Testis (tissue), 3 donors: ENCODE measurements around the gene MLYCD. TPM values are rescaled to one million over a fixed set of nuclear protein-coding genes. Genes with fewer than 3 reads are reported as not detected.

Experiments
- DNase-seq: peaks from one replicate; pipeline ENCODE4 v3.0.0-alpha.2; 2019
- H3K27ac ChIP-seq, 2 donors: fragments of 200-600 bp; sonication (generic); one replicate each; pipeline ENCODE4 v1.5.1; 2019
- H3K27me3 ChIP-seq: fragments of 200-600 bp; sonication (generic); one replicate; pipeline ENCODE4 v1.5.1; 2019
- H3K36me3 ChIP-seq: fragments of 200-600 bp; sonication (generic); one replicate; pipeline ENCODE4 v1.5.1; 2017; ENCODE audit warnings: low read depth; ENCODE audit errors: missing control alignments
- H3K4me1 ChIP-seq: fragments of 200-600 bp; sonication (generic); one replicate; pipeline ENCODE4 v1.5.1; 2019
- H3K4me3 ChIP-seq, 2 donors: fragments of 200-600 bp; sonication (generic); one replicate each; pipeline ENCODE4 v1.5.1; 2017 to 2019
- H3K9me3 ChIP-seq: fragments of 200-600 bp; sonication (generic); one replicate; pipeline ENCODE4 v1.5.1; 2017
- POLR2A ChIP-seq: fragments of 450-650 bp; IDR thresholded peaks from one replicate; pipeline ENCODE4 v1.6.1; 2017; ENCODE audit warnings: antibody characterized with exemption, mild to moderate bottlenecking, moderate library complexity
- WGBS, 2 donors: methylation state at CpG; one replicate each; pipeline ENCODE4 v1.1.5; 2018; 5-methylcytosine and 5-hydroxymethylcytosine counted together
- intact Hi-C: fragments of 100-400 bp; cut with DNase I; formaldehyde crosslinking; loops from one replicate; pipeline ENCODE4 v1.15.1; 2023; ENCODE audit warnings: low total_unique reads
- polyA plus RNA-seq: library from polyadenylated mRNA; stranded (reverse); fragments of 350-450 nt; fragmentation: Illumina TruSeq; extraction: RNeasy Lipid Tissue Mini Kit (QIAGEN cat#74804); gene quantifications from one replicate; pipeline ENCODE4 v1.2.3, GENCODE V29; 2014; ENCODE audit warnings: low read depth, low replicate concordance; ENCODE audit not compliant: insufficient read depth
- total RNA-seq, 2 donors: library from RNA; depleted of rRNA; stranded (reverse); fragments of >200 nt; gene quantifications; one replicate each; pipeline ENCODE4 v1.2.3, GENCODE V29; 2016
- TF ChIP-seq, protein P1 (sequence below), 3 experiments: fragments of 450-650 bp in 2 of 3; fragments of 200-600 bp in 1 of 3; sonication (generic) in 1 of 3; IDR thresholded peaks; one replicate each; pipeline ENCODE4 v1.5.1; 2016 to 2019; ENCODE audit warnings: antibody characterized with exemption in 3 of 3, mild to moderate bottlenecking in 2 of 3, moderate library complexity in 1 of 3

The MLYCD gene
- total and polyA plus RNA-seq, 3 donors from 2014 or later: 4.5 to 22.1 (median 15.1) TPM

DNA sequence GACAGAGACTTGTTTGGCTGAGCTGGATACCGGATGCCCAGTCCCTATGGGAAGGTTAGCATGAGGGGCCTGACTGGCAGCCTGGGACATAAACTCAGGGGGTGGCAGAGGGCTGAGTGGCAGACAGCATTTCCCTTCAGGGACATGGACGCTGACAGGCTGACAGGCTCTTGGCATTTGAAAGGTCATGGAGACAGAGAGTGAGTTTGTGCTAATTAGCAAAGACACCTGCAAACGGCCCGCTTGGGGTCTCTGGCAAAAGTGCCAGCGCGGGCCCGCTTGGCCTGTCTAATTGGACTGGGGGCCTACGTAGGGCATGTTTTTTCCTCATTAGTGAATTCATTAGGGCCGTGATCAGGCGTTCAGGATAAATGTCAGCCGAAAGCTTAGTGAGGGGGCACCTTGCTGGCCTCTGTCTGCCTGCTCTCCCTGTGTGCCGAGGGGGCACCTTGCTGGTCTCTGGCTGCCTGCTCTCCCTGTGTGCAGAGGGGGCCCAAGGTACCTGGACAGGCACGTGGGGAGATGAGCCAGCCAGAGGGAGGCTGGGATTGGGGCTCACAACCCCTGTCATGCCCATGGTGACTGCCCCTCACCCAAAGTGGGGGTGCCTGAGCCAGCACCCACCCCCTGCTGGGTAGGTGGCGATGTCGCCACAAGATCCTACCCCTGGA is 76.8 kb downstream of the MLYCD start:
- Histone ChIP-seq H3K27ac (no peak overlapping the region), H3K36me3 (no peaks in the 10 kb centered on the region), H3K4me1 (no peaks in the 10 kb centered on the region), H3K27me3 (no peaks in the 10 kb centered on the region), H3K4me3 (no peak overlapping the region), H3K9me3 (no peaks in the 10 kb centered on the region)
- intact Hi-C loops: no loop called here
- WGBS, 2 donors: 65 to 84% methylated on average over 8 to 15 of the region's 15 CpGs
- no peak for DNase-seq
- TF ChIP-seq POLR2A: no peak
- TF ChIP-seq, protein P1, sequence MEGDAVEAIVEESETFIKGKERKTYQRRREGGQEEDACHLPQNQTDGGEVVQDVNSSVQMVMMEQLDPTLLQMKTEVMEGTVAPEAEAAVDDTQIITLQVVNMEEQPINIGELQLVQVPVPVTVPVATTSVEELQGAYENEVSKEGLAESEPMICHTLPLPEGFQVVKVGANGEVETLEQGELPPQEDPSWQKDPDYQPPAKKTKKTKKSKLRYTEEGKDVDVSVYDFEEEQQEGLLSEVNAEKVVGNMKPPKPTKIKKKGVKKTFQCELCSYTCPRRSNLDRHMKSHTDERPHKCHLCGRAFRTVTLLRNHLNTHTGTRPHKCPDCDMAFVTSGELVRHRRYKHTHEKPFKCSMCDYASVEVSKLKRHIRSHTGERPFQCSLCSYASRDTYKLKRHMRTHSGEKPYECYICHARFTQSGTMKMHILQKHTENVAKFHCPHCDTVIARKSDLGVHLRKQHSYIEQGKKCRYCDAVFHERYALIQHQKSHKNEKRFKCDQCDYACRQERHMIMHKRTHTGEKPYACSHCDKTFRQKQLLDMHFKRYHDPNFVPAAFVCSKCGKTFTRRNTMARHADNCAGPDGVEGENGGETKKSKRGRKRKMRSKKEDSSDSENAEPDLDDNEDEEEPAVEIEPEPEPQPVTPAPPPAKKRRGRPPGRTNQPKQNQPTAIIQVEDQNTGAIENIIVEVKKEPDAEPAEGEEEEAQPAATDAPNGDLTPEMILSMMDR (IDR thresholded peaks at IDR 0.05): no peak

Other genes starting within 250 kb of the MLYCD start
- gene HSBP1, start 91.1 kb upstream of the MLYCD start, total RNA-seq: 10 to 100 TPM; 42.9 to 43.7 TPM
- 278 TPM for gene HSBP1, start 91.1 kb upstream of the MLYCD start, polyA plus RNA-seq
- 10 to 100 TPM; 12.3 to 13.5 TPM for gene OSGIN1, start 54.1 kb downstream of the MLYCD start, total RNA-seq
- gene OSGIN1, start 54.1 kb downstream of the MLYCD start, polyA plus RNA-seq: 18.5 TPM
- gene NECAB2, start 69.1 kb downstream of the MLYCD start, total RNA-seq: 10 to 100 TPM in 1 of 2 donors, 1 to 10 TPM in 1; 9.5 to 13.9 TPM
- 12.9 TPM for gene NECAB2, start 69.1 kb downstream of the MLYCD start, polyA plus RNA-seq
- under 1 TPM; 0.39 to 0.43 TPM for gene SLC38A8, start 143.7 kb downstream of the MLYCD start, total RNA-seq
- 0.33 TPM for gene SLC38A8, start 143.7 kb downstream of the MLYCD start, polyA plus RNA-seq
- 100 to 1,000 TPM; 104 to 122 TPM for gene MBTPS1, start 217.8 kb downstream of the MLYCD start, total RNA-seq
- 59.0 TPM for gene MBTPS1, start 217.8 kb downstream of the MLYCD start, polyA plus RNA-seq
- gene HSDL1, start 246.1 kb downstream of the MLYCD start, total RNA-seq: 10 to 100 TPM; 31.3 to 37.9 TPM
- gene HSDL1, start 246.1 kb downstream of the MLYCD start, polyA plus RNA-seq: 29.0 TPM
- gene DNAAF1, start 246.2 kb downstream of the MLYCD start, total RNA-seq: 10 to 100 TPM; 50.9 to 89.4 TPM
- gene DNAAF1, start 246.2 kb downstream of the MLYCD start, polyA plus RNA-seq: 161 TPM